Measurements from ENCODE around the gene GPC5. TPM values are rescaled to one million over a fixed set of nuclear protein-coding genes. Genes with fewer than 3 reads are reported as not detected.

The GPC5 gene
- total RNA-seq, 1 experiment from 2014 or later, result not detected

GRCh38 chr13:92384410-92384809 lies 986.0 kb downstream of the GPC5 start:
- Mint-ChIP-seq H3K27ac (ENCODE audit: unreplicated experiment) (no peak overlapping the region), H3K4me1 (ENCODE audit: low read depth, unreplicated experiment) (no peaks in the 10 kb centered on the region), H3K27me3 (ENCODE audit: unreplicated experiment) (no peaks in the 10 kb centered on the region), H3K4me3 (ENCODE audit: low read depth, unreplicated experiment) (no peak overlapping the region), H3K36me3 (ENCODE audit: insufficient read depth, unreplicated experiment) (no peaks in the 10 kb centered on the region), H3K9me3 (ENCODE audit: low read depth, unreplicated experiment) (peaks cover 3% of the 10 kb centered on the region)
- no TSS peak for BruUV-seq (replicated peaks)
- intact Hi-C loops (cut with micrococcal nuclease; ENCODE audit: unreplicated experiment), result no loop called here
- CTCF ChIA-PET, result no interaction called here
- DNase-seq, result no peak
- TF ChIP-seq CTCF (IDR thresholded peaks at IDR 0.05; ENCODE audit: unreplicated experiment), result no peak

- Mint-ChIP-seq H3K36me3 (ENCODE audit: insufficient read depth, unreplicated experiment) (no peaks in the 10 kb centered on the region), H3K4me1 (ENCODE audit: low read depth, unreplicated experiment) (no peaks in the 10 kb centered on the region), H3K27me3 (ENCODE audit: unreplicated experiment) (no peaks in the 10 kb centered on the region), H3K4me3 (ENCODE audit: low read depth, unreplicated experiment) (no peak overlapping the region), H3K9me3 (ENCODE audit: low read depth, unreplicated experiment) (no peaks in the 10 kb centered on the region), H3K27ac (ENCODE audit: unreplicated experiment) (no peak overlapping the region)
- intact Hi-C loops (cut with micrococcal nuclease; ENCODE audit: unreplicated experiment), result no loop called here
- CTCF ChIA-PET, result no interaction called here
- TF ChIP-seq CTCF (IDR thresholded peaks at IDR 0.05; ENCODE audit: unreplicated experiment), result no peak
- no peak for DNase-seq
- BruUV-seq (replicated peaks), result no TSS peak
Measured at GRCh38 chr13:92387245-92387644, 988.8 kb downstream of the GPC5 start.

- no peak overlapping the region for H3K4me3 Mint-ChIP-seq (ENCODE audit: low read depth, unreplicated experiment)
- no peak for DNase-seq
- intact Hi-C loops (cut with micrococcal nuclease; ENCODE audit: unreplicated experiment), result no loop called here
- H3K36me3 Mint-ChIP-seq (ENCODE audit: insufficient read depth, unreplicated experiment), result no peaks in the 10 kb centered on the region
- no peaks in the 10 kb centered on the region for H3K27me3 Mint-ChIP-seq (ENCODE audit: unreplicated experiment)
- no peak for TF ChIP-seq CTCF (IDR thresholded peaks at IDR 0.05; ENCODE audit: unreplicated experiment)
- H3K9me3 Mint-ChIP-seq (ENCODE audit: low read depth, unreplicated experiment), result no peaks in the 10 kb centered on the region
- CTCF ChIA-PET, result no interaction called here
- no peak overlapping the region for H3K27ac Mint-ChIP-seq (ENCODE audit: unreplicated experiment)
- BruUV-seq (replicated peaks), result no TSS peak
- no peaks in the 10 kb centered on the region for H3K4me1 Mint-ChIP-seq (ENCODE audit: low read depth, unreplicated experiment)
Measured at GRCh38 chr13:92390217-92390616, 991.8 kb downstream of the GPC5 start.

- intact Hi-C loops (cut with micrococcal nuclease; ENCODE audit: unreplicated experiment), result no loop called here
- no TSS peak for BruUV-seq (replicated peaks)
- Mint-ChIP-seq H3K4me1 (ENCODE audit: low read depth, unreplicated experiment) (no peaks in the 10 kb centered on the region), H3K36me3 (ENCODE audit: insufficient read depth, unreplicated experiment) (no peaks in the 10 kb centered on the region), H3K27ac (ENCODE audit: unreplicated experiment) (no peak overlapping the region), H3K27me3 (ENCODE audit: unreplicated experiment) (no peaks in the 10 kb centered on the region), H3K9me3 (ENCODE audit: low read depth, unreplicated experiment) (no peaks in the 10 kb centered on the region), H3K4me3 (ENCODE audit: low read depth, unreplicated experiment) (no peak overlapping the region)
- CTCF ChIA-PET, result no interaction called here
- no peak for DNase-seq
- no peak for TF ChIP-seq CTCF (IDR thresholded peaks at IDR 0.05; ENCODE audit: unreplicated experiment)
Measured at GRCh38 chr13:92403606-92404005, 1005.2 kb downstream of the GPC5 start.

- Mint-ChIP-seq H3K27me3 (ENCODE audit: unreplicated experiment) (no peaks in the 10 kb centered on the region), H3K4me3 (ENCODE audit: low read depth, unreplicated experiment) (no peak overlapping the region), H3K9me3 (ENCODE audit: low read depth, unreplicated experiment) (no peaks in the 10 kb centered on the region), H3K4me1 (ENCODE audit: low read depth, unreplicated experiment) (no peaks in the 10 kb centered on the region), H3K27ac (ENCODE audit: unreplicated experiment) (no peak overlapping the region), H3K36me3 (ENCODE audit: insufficient read depth, unreplicated experiment) (no peaks in the 10 kb centered on the region)
- BruUV-seq (replicated peaks), result no TSS peak
- CTCF ChIA-PET, result no interaction called here
- no peak for TF ChIP-seq CTCF (IDR thresholded peaks at IDR 0.05; ENCODE audit: unreplicated experiment)
- no peak for DNase-seq
- intact Hi-C loops (cut with micrococcal nuclease; ENCODE audit: unreplicated experiment), result no loop called here
Measured at GRCh38 chr13:92407858-92408257, 1009.4 kb downstream of the GPC5 start.
